GM19025 (cell line): ENCODE data around the gene MAST3.
A peak's percentile ranks its signal among the peaks of the same experiment; 100 is the strongest.

ENCODE experiments used
- ATAC-seq: cut with Tn5 transposase; IDR thresholded peaks from one replicate; pipeline ENCODE4 v1.9.1; 2021; ENCODE audit warnings: mild to moderate bottlenecking, low read depth, moderate library complexity; ENCODE audit not compliant: unreplicated experiment

Gene MAST3

GRCh38 chr19:18097217-18097992 lies at the start of gene MAST3:
Gene MAST3 (plus strand): TSS chr19:18097778. CDS start chr19:18097793, 15 bp downstream.
- ATAC-seq, result peak; percentile 77

GRCh38 chr19:18049385-18049784 lies 48.2 kb upstream of the MAST3 start:
- no peak for ATAC-seq

GRCh38 chr19:18051887-18052286 lies 45.7 kb upstream of the MAST3 start:
- no peak for ATAC-seq

GRCh38 chr19:18053576-18054219 lies 43.9 kb upstream of the MAST3 start:
- no peak for ATAC-seq

GRCh38 chr19:18055967-18056366 lies 41.6 kb upstream of the MAST3 start:
- ATAC-seq, result no peak

GRCh38 chr19:18057557-18057956 lies 40.0 kb upstream of the MAST3 start:
- no peak for ATAC-seq

- ATAC-seq, result no peak
Observed at GRCh38 chr19:18058208-18059009, 39.2 kb upstream of the MAST3 start.

- ATAC-seq, result no peak
Observed at GRCh38 chr19:18059297-18059696, 38.3 kb upstream of the MAST3 start.

- no peak for ATAC-seq
Observed at GRCh38 chr19:18059902-18060301, 37.7 kb upstream of the MAST3 start.

- no peak for ATAC-seq
Observed at GRCh38 chr19:18060472-18060871, 37.1 kb upstream of the MAST3 start.

GRCh38 chr19:18062028-18062427 lies 35.5 kb upstream of the MAST3 start:
- no peak for ATAC-seq

GRCh38 chr19:18063463-18063862 lies 34.1 kb upstream of the MAST3 start:
- ATAC-seq, result no peak

- no peak for ATAC-seq
Observed at GRCh38 chr19:18065173-18065495, 32.4 kb upstream of the MAST3 start.

GRCh38 chr19:18068395-18068794 lies 29.2 kb upstream of the MAST3 start:
- no peak for ATAC-seq

GRCh38 chr19:18069383-18069782 lies 28.2 kb upstream of the MAST3 start:
- no peak for ATAC-seq

- ATAC-seq, result no peak
Observed at GRCh38 chr19:18070181-18070580, 27.4 kb upstream of the MAST3 start.

- no peak for ATAC-seq
Observed at GRCh38 chr19:18072335-18072734, 25.2 kb upstream of the MAST3 start.

- no peak for ATAC-seq
Observed at GRCh38 chr19:18073197-18073596, 24.4 kb upstream of the MAST3 start.

- no peak for ATAC-seq
Observed at GRCh38 chr19:18074192-18074591, 23.4 kb upstream of the MAST3 start.

GRCh38 chr19:18083929-18084684 lies 13.5 kb upstream of the MAST3 start:
- ATAC-seq, result no peak
